HG02852 (cell line): Measurements from ENCODE around the gene TEC.
"Not testable (repeated sequence)": the region's sequence is repeated elsewhere in the genome, so short reads cannot be mapped to it uniquely, and the experiment has no call there.

Source experiments
- ATAC-seq: cut with Tn5 transposase; IDR thresholded peaks from one replicate; pipeline ENCODE4 v1.9.1; 2021; ENCODE audit warnings: mild to moderate bottlenecking, moderate library complexity; ENCODE audit not compliant: unreplicated experiment

TEC gene

DNA sequence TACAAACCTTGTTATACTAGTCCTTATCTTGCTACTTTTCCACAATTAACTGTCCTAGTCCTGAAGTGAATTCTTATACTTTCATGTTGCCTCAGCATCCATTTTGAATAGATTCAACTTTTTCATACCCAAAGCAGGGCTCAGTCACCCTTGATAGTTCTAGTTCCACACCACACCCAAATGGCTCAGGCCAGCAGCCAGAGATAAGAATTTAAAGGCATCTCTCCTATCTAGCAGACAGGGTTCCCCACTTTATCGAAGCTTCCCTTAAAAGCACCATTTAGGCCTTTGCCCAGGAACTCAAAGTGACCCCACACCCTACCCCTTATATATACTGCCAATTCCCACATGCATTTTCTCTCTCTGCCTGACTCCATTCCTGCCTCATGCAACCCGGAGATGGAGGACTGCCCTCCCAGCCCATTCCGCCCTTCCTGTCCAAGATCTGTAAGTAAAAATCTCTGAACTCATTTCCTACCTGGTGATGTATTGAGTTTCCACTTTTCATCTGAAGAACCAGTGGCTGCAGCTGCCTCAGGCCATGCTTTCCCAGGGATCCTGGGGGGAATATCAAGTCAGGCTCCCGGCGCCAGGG lies 71.9 kb downstream of the TEC start:
- peak; percentile 42 for ATAC-seq

DNA sequence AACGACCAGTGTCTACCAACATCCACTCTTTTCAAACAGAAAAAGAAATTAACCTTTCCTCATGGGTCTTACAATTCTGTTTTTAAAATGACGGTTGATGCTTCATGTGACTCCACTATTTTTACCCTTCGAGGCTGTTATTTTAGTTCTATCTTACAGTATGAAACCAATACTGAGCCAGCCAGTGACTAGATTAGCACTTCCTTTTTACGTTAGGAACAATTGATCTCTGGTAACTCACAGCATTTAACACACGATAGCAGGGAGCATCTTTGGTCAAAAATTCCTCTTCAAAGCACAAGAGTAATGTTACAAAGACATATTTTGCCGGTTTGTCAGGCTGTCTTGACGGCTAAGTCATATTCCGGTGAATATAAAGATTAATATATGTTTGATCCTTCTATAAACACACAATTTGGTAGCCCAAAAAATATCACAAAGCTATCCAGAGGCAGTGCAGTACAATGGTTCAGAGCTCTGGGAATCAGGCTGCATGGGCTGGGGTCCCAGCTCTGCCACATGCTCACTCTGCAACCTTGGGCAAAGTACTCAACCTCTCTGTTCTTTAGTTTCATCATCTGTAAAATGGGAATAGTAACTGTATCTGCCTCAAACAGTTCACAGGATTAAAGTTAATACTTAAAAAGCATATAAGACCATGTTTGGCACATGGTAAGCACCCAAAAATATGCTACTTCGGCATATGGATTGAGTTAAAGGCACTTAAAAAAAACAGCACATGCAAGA lies 72.7 kb downstream of the TEC start:
- peak; percentile 64 for ATAC-seq

DNA sequence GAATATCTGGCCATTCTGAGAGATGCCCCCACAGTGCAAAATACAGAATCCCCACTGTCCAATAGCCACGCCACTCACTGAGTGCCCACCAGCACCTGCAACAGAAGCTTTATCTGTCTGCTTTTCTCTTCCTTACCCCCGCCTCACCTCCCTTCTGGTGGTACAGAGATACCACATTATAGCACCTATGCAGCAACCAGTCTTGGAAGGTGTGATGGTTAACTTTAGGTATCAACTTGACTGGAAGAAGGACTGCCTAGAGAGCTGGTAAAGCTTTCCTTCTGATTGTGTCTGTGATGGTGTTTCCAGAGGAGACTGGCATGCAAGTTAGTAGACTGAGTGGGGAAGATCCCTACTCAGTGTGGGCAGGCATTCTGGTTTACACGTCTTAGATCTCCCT lies 73.8 kb downstream of the TEC start:
- no peak for ATAC-seq

DNA sequence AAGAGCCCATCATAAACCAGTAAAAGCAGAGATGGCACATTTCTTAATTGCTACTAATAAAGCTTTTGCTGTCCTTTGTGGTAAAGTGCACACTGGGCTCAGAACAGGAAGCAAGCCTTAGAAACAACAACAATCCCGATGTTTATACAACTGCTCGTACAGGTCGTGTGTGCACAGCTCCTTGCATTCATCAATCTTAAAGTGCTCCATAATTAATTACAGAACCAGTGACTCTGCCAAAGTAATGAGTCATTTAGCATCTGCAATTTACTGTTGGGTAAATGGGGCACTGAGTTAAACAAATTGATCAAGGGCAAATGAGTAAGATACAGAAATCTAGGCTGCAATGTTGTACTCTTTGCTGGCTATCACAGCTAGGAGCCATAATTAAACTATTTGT lies 74.3 kb downstream of the TEC start:
- no peak for ATAC-seq

DNA sequence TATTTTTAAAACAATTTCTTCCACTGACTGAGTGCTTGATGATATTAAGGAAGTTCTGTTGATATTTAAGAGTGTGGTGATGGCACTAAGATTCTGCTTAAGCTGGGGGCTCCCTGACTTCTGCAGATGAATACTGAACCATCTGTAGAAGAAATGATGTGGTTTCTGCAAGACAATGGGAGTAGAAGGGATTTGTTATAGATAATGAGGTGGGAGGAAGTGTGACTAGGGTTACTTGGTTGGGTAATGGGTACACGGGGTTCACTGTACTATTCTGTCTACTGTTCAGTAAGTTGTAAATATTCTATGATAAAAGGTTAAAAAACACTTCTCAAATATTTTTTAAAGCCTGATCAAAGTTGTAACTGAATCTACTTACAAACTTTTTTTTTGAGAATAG lies 74.7 kb downstream of the TEC start:
- no peak for ATAC-seq

DNA sequence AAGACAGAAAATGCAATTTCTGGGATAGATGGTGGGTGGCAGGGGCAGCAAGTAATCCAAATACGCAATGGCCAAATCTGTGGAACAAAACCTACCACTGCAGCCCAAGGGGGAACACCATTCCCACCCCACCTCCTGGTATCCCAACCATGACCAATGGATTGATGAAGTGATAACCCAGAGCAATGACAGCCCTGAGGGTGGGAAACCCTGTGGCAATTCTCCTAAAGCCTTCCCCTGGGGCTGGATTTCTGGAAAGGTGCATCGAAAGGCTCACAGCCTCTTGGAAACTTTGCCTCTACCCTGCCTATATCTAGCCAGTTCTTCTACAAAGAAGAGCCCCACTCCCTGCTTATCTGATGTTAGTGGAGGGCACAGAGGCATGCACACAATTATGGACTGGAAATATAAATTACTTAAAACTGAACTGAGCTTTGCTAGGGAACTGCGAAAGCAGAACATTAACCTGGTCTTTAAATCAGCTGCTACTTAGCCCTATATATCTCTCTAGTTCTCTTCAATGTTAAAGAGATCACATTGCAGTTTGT lies 75.6 kb downstream of the TEC start:
- ATAC-seq = no peak

DNA sequence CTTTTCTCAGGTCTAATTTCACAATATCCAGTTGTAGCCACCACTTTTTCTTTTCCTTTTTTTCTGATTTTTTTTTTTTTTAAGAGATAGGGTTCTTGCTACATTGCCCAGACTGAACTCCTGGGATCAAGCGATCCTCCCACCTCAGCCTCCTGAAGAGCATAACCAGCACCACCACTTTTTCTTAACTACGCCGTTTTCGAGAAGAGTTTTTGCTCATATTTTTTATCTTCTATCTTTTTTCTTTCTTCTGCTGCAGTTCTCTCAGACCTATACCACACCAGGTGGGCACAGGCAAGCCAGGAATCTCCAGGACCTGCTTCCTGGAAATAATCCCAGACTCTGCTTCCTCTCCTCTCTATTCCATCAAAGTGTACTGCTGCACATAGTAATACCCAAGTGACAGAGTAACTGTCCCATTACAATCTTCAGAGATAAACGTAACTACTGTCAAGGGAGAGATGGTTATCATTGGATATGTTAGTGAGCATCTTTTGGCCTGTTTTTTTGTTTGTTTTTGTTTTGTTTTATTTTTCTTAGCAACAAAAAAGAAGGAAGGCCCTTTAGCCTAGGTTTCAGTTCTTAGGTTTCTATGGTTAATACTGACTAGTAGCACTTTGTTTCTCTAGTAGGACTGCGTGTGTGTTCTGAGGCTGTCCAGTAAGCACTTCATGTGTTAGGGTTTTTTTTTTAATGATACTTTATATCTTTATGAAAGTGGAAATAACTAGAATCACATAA lies 76.4 kb downstream of the TEC start:
- peak; percentile 19 for ATAC-seq

DNA sequence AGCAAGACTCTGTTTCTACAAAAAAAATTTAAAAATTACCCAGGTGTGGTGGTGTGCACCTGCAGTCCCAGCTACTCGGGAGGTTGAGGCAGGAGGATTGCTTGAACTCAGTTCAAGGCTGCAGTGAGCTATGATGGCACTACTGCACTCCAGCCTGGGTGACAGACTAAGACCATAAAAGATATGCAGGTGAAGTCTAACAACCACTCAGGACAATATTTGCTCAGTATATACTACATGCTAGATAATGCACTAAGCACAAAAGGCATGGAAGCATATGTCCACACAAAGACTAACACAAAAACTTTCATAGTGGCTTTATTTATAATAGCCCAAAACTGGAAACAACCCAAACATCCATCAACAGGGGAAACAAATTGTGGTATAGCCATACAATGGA lies 77.9 kb downstream of the TEC start:
- no peak for ATAC-seq

DNA sequence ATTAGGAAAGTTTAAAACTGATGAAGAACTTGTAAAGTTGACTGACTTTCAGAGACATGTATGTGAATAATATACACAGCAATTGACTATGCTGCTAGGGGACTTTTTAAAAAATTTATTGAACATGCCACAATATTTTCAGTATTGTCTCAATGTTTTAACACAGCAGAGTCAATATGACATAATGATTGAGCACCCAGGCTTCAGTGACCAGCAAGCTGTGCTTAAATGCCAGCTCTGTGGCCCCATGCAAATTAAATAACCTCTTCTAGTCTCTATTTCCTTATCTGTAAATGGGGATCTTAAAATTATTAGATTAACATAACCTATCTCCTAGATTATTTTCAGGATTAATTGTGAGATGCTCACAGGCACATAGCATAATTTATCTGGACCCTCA lies 78.8 kb downstream of the TEC start:
- ATAC-seq = peak; percentile 46

DNA sequence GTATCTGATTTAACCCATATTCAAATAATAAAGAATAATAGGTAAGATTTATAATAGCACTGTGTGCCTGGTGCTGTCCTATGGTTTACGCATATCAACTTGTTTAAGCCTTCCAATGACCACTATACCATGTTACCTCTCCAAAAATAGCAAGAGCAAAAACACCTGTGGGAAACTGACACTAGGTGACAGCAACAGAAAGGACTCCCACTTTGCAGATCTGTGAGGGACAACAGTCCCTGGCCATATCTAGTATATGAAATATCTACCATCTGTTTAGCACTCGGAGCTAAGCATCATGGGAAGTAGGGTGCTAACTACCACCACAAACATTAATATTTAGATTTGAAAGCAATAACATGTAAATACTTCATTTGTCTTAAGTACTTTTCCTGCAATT lies 79.9 kb downstream of the TEC start:
- no peak for ATAC-seq

DNA sequence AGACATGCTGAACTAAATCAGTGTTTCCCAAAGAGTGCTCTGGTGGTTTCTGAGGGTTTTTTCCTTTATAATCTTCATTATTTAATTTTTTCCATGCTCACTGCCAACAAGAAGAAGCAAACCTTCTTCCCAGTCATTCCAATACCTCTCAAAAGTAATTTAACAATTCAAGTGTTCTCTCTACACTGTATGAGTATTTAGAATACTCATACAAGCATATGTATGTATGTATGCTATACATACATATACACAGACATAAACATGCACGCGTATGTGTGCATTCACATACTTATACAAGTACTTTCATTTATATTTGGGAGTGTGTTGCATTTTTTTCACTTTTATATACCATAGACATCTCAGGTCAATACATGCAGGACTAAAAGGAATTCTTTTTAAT lies 81.2 kb downstream of the TEC start:
- ATAC-seq = no peak

DNA sequence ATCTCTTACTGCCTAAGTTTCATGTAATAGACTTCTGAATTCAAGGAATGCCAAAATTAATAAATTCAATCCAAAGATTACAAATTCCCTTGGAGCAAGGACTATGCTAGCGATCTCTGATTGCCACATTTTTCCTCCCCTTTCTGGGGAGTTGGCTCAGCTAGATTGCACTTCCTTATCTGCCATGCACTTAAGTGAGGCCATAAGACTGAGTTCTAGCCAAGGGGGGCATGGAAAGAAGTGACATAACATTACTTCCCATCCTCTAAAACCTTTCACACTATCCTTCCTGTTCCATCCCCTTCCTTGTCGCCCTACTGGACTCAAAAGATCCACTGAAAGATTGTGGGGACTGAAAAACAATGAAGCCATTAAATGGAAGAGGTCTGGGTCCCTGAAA lies 81.8 kb downstream of the TEC start:
- ATAC-seq = no peak

DNA sequence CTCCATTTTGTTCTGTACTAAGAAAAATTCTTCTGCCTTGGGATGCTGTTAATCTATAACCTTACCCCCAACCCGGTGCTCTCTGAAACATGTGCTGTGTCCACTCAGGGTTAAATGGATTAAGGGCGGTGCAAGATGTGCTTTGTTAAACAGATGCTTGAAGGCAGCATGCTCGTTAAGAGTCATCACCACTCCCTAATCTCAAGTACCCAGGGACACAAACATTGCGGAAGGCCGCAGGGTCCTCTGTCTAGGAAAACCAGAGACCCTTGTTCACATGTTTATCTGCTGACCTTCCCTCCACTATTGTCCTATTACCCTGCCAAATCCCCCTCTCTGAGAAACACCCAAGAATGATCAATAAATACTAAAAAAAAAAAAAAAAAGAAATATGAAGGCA lies 82.6 kb downstream of the TEC start:
- ATAC-seq = not testable (repeated sequence)

DNA sequence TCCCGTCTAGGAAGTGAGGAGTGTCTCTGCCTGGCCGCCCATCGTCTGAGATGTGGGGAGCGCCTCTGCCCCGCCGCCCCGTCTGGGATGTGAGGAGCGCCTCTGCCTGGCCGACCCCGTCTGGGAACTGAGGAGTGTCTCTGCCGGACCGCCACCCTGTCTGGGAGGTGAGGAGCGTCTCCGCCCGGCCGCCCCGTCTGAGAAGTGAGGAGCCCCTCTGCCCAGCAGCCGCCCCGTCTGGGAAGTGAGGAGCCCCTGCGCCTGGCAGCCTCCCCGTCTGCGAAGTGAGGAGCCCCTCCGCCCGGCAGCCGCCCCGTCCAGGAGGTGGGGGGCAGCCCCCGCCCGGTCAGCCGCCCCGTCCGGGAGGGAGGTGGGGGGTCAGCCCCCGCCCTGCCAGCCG lies 83.2 kb downstream of the TEC start:
- not testable (repeated sequence) for ATAC-seq

DNA sequence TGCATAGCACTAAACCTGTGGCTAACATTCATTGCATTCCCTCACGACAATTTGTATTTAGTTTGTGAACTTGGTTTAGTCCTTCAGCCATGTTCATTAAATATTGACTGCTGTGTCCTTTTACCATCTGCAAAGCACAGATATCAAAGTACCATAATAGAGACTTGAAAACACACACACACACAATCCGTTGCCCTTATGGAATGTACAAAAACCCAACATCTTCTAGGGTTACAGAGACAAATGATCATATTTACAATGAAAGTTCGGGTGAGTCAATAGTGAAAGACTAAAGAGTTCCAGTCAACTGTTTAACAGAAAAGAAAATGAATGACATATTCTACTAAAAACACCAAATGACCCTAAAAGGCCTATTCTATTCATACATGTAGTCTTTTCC lies 84.8 kb downstream of the TEC start:
- ATAC-seq = no peak

DNA sequence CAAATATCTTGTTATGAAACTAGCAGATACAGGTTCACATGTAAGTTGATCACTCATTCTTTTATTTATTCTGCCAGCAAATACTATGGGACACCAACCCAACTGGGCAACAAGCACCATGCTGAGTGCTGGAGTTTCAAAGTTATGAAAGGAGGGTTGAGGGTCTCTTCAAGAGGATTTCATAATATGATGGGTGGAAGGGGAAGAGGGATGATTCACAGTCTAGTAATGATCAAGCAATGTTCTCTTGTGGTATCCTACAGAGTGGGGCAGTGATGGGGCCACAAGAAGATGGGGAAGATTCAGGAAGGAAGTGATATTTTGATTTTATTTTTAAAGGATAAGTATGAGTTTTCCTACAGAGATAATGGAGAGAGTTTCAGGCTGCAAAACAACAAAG lies 89.4 kb downstream of the TEC start:
- no peak for ATAC-seq

DNA sequence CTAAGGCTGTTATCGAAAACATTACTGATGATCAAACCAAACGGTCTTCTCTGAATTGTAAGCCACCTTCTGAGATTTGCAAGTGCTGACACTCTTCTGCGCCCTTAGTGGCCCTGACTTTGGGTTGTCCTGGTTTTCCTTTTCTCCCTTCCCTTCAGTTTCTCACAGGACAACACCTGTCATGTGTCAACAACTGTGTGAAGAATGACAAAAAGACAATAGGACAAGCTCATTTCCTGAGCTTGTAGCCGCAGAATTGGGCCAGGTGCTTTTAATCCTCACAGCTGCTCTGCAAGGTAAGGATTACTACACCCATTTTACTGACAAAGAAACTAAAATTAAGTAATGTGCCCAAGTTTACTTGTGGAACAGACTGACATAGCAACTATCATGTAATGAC lies 90.7 kb downstream of the TEC start:
- ATAC-seq = no peak

DNA sequence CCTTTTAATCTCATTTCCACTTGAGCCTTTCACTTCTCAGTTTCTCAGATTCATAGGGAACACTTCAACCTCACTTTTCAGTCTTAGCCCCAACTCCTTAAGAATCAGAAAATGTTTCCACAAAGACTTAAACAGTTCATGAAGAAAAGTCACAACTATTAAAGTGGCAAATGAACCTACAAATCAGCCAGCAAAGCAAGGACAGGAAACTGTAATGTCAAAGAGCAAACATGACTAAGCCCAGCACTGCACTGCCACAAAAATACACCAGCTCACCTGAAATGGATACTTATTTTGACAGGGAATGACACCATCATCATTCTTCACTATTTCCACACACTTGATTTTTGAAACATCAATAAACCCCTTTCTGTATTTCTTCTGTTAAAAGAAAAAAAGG lies 93.8 kb downstream of the TEC start:
- no peak for ATAC-seq

DNA sequence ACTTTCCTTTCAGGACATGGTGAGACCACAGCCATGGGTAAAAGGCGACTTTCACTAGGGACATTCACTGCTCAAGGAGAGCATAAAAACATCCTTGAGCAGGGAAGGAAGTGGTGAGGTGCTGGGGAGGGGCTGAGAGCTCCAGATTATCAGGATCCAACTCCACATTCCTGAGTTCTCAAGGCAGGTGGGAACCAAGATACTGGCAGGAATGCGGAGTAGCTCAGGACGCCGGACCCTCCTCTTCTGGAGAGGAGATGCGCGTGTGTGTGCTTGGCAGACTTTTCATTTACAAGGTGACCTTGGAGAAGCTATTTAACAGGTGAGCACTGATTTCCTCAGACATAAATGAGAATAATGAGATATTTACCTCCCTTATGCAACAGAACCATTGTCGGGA lies 94.3 kb downstream of the TEC start:
- no peak for ATAC-seq

DNA sequence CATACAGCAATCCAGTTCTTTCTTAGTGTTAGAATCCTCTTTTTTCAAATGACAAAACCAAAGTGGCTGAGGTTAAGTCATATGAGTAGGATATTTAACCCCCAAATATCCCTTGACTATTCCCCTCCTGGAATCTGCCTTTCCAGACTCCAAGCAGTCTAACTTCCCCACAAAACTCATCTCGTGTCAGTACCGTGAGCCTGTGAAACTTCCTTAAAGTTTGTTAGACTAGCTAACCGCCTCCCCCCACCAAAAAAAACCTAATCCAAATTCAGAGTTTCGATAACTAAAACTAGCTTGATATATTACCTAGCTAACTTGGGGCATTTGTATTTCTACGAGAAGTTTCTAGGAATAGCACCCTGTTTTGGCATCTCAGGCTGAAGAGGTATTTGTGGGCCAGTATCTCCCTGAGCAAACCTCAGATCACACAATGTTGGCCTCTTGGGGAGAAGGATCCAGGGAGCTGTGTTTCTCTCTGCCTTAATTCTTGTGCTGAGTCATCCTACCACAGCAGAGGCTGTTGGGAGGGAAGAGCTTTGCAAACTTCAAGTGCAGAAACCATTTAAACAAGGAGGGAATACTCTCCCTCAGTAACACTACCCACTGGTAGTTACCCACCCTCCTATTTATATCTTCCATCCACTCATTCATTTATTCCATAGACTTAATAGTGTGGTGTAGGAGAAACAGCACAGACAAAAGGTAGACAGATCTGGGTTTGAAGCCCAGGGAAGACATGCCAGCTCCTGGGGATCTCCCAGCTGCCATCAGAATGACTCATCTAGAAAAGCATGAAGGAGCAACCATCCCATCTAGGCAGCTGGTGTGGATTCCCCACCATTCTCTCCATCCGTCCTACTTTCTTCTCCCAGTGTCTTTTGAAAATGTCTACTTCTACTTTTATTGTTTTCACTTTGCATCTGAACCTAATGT lies 96.3 kb downstream of the TEC start:
- peak; percentile 68 for ATAC-seq

DNA sequence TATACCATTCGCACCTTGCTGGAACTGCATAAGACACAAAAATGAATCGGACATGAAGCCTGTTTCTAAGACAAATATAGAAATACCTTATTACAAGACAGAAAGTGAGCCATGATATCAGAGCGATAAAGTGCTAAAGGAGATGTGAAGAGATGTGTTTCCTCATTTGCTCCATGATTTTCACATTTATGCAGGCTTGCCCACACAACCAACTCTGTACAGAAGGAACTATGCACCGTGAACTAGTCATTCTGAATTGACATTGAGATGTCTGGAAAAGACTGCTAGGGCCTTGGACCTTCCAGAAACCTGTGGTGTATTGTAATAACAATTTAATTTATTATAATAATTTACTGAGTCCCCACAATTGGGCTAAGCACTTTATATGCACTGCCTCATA lies 97.0 kb downstream of the TEC start:
- ATAC-seq = no peak
